BE2C (cell line): Measurements from ENCODE around the gene DDX4.

Experiments used
- DNase-seq: peaks from one replicate; pipeline ENCODE4 v3.0.0-alpha.2; 2020
- H3K27me3 ChIP-seq: fragments of 250-450 bp; sonication (Bioruptor Pico); 2 replicates; pipeline ENCODE4 v1.5.1; 2020; ENCODE audit warnings: mild to moderate bottlenecking
- H3K36me3 ChIP-seq: fragments of 250-450 bp; sonication (Bioruptor Pico); 2 replicates; pipeline ENCODE4 v1.5.1; 2020; ENCODE audit warnings: mild to moderate bottlenecking
- H3K4me1 ChIP-seq: fragments of 250-450 bp; sonication (Bioruptor Pico); 2 replicates; pipeline ENCODE4 v1.5.1; 2020
- H3K4me3 ChIP-seq: 2 replicates; pipeline ENCODE4 v1.5.1; 2011; ENCODE audit warnings: low read depth, low read length
- H3K9me3 ChIP-seq: fragments of 250-450 bp; sonication (Bioruptor Pico); 2 replicates; pipeline ENCODE4 v1.5.1; 2020
- TF ChIP-seq, protein P1 (sequence below): IDR thresholded peaks from 2 replicates; pipeline ENCODE4 v1.5.1; 2012; ENCODE audit warnings: mild to moderate bottlenecking, low read depth, low read length

Gene DDX4

DNA sequence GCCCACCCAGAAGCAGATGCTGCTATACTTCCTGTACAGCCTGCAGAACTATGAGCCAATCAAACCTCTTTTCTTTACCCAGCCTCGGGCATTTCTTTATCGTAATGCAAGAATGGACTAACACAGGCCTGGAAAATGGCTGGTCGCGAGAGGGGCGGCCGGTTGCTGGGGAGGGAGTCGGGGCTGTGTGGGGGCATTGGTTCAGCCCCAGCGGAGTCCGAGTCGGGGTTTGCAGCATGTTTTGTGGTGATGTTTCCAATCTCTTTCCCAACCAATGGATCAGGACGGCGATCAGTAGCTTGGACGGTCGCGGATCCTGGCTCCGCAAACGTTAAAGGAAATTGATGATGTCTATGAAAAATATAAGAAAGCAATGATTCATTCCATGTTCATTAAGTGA is 94.6 kb downstream of the DDX4 start:
- Histone ChIP-seq H3K4me1 (no peaks in the 10 kb centered on the region), H3K9me3 (no peaks in the 10 kb centered on the region), H3K27me3 (no peaks in the 10 kb centered on the region), H3K4me3 (no peak overlapping the region), H3K36me3 (no peaks in the 10 kb centered on the region)
- DNase-seq: no peak
- TF ChIP-seq, protein P1, sequence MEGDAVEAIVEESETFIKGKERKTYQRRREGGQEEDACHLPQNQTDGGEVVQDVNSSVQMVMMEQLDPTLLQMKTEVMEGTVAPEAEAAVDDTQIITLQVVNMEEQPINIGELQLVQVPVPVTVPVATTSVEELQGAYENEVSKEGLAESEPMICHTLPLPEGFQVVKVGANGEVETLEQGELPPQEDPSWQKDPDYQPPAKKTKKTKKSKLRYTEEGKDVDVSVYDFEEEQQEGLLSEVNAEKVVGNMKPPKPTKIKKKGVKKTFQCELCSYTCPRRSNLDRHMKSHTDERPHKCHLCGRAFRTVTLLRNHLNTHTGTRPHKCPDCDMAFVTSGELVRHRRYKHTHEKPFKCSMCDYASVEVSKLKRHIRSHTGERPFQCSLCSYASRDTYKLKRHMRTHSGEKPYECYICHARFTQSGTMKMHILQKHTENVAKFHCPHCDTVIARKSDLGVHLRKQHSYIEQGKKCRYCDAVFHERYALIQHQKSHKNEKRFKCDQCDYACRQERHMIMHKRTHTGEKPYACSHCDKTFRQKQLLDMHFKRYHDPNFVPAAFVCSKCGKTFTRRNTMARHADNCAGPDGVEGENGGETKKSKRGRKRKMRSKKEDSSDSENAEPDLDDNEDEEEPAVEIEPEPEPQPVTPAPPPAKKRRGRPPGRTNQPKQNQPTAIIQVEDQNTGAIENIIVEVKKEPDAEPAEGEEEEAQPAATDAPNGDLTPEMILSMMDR: no peak

DNA sequence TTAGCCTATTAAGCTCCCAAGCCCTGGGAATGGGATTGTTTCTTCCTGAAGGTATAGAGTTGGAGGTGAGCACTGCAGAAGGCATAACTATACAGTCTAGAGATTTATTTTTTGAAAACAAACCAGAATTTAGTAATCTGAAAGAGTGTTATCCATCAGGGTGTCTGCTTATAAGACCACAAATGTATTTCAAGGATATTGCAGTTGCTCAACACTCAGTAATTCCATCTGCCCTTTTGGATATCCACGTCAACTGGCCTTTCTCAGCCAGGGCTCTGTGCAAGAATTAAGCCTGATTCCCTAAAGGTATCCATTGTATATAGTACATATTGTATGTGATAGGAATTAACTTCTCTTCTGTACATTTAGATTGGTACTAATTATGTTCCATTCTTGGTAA is 98.3 kb downstream of the DDX4 start:
- no peak for DNase-seq

DNA sequence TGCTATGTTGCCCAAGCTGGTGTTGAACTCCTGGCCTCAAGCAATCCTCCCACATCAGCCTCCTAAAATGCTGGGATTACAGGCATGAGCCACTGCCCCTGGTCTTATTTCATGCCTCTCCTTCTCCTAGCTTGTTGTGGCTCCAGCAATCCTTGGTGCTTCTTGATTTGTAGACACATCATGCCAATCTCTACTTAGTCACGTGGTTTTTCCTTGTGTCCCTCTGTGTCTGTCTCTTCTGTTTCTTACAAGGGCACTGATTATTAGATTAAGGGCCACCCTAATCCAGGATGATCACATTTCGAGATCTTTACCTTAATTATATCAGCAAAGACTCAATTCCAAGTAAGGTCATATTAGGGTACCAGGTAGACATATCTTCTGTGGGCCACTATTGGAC is 104.1 kb downstream of the DDX4 start:
- Histone ChIP-seq H3K4me1 (no peaks in the 10 kb centered on the region; the same call in 1 of the 2 replicates), H3K36me3 (no peaks in the 10 kb centered on the region), H3K27me3 (peaks cover 7% of the 10 kb centered on the region; the same call in 1 of the 2 replicates), H3K4me3 (no peak overlapping the region), H3K9me3 (no peaks in the 10 kb centered on the region)
- DNase-seq: no peak
- TF ChIP-seq, protein P1: no peak

More for the DNA sequence above, 98.3 kb downstream of the DDX4 start:
- H3K36me3 ChIP-seq: no peaks in the 10 kb centered on the region
- H3K9me3 ChIP-seq: no peaks in the 10 kb centered on the region
- TF ChIP-seq, protein P1: no peak
- H3K4me1 ChIP-seq: no peaks in the 10 kb centered on the region
- peaks cover 7% of the 10 kb centered on the region; the same call in 1 of the 2 replicates for H3K27me3 ChIP-seq
- H3K4me3 ChIP-seq: no peak overlapping the region

DNA sequence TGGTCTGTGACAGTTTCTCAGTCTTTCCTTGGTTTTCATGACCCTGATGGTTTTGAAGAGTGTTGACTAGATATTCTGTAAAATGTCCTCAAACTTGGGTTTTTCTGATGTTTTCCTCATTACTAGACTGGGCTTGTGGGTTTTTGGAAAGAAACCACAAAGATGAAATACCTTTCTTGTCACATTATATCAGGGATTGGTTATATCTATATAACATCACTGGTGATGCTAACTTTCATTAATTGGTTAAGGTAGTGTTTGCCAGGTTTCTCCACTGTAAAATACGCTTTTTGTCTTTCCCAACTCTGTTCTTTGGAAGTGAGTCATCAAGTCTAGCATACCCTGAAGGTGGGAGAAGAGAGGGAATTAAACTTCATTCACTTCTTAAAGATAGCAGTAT is 110.0 kb downstream of the DDX4 start:
- H3K4me3 ChIP-seq: no peak overlapping the region
- DNase-seq: no peak
- H3K27me3 ChIP-seq: peaks cover 20% of the 10 kb centered on the region
- H3K4me1 ChIP-seq: no peaks in the 10 kb centered on the region; the same call in 1 of the 2 replicates
- no peaks in the 10 kb centered on the region for H3K9me3 ChIP-seq
- TF ChIP-seq, protein P1: no peak
- H3K36me3 ChIP-seq: no peaks in the 10 kb centered on the region

DNA sequence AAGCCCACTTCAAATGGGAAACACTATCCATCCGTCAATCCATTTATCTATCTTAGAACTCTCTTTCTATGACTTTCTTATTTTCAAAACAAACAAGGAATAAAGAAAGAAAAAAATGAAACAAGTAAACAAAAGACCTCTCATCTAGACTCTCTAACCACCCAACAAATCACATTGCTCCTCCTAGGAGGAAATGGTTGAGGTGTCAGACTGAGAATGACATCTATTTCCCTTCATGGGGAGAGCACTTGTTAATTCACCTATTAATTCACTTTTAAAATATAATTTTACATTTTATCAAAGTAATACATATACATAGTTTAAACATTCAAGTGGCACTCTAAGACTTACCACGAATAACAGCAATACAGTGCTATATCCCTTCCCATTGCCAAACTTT is 110.9 kb downstream of the DDX4 start:
- TF ChIP-seq, protein P1: no peak
- Histone ChIP-seq H3K4me1 (no peaks in the 10 kb centered on the region; the same call in 1 of the 2 replicates), H3K9me3 (no peaks in the 10 kb centered on the region), H3K4me3 (no peak overlapping the region), H3K27me3 (peaks cover 22% of the 10 kb centered on the region), H3K36me3 (no peaks in the 10 kb centered on the region)
- DNase-seq: no peak

DNA sequence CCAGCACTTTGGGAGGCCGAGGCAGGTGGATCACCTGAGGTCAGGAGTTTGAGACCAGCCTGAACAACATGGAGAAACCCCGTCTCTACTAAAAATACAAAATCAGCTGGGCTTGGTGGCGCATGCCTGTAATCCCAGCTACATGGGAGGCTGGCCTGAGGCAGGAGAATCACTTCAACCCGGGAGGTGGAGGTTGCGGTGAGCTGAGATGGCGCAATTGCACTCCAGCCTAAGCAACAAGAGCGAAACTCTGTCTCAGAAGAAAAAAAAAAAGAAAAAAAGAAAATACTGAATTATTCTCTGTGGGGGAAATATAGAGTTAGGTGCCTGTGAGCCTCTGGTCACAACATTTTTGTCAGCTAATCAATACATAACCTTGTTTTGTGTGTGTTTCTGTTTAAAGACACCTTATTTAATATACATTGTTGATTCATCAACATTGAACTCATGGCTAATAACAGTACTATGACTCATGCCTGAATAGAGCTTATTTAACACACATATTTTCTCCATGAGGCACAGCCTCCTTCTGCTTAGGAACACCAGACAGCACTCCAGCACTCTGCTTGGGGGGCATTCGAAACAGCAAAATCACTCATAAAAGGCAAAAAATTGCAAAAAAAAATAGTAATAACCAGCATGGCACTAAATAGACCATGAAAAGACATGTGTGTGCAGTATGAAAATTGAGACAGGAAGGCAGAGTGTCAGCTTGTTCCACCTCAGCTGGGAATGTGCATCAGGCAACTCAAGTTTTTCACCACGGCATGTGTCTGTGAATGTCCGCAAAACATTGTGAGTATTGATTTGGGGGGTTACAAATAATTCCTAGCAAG is 113.2 kb downstream of the DDX4 start, which contains the start of gene IL31RA:
IL31RA (plus strand) TSS at position 519 of the 836 bp plus-strand sequence; CDS start at position 733, 214 bp downstream.
- no peak for DNase-seq
- TF ChIP-seq, protein P1: no peak
- no peaks in the 10 kb centered on the region for H3K4me1 ChIP-seq
- no peaks in the 10 kb centered on the region for H3K9me3 ChIP-seq
- peaks cover 34% of the 10 kb centered on the region for H3K27me3 ChIP-seq
- H3K4me3 ChIP-seq: no peak within 1 kb of the TSS
- no peaks in the 10 kb centered on the region for H3K36me3 ChIP-seq
